Esophagus muscularis mucosa (tissue), 4 donors: Measurements from ENCODE around the gene DHRS4. TPM values are rescaled to one million over a fixed set of nuclear protein-coding genes. Genes with fewer than 3 reads are reported as not detected.

ENCODE experiments used
- DNase-seq: peaks from one replicate; pipeline ENCODE4 v3.0.0-alpha.2; 2017; ENCODE audit errors: extremely low spot score
- H3K27ac ChIP-seq, 4 donors: fragments of 200-600 bp; sonication (generic); replicated peaks in 1 of 4; 1 replicate in 3 of 4; 2 replicates in 1 of 4; pipeline ENCODE4 v1.5.1; 2016 to 2019; ENCODE audit warnings: mild to moderate bottlenecking in 1 of 4
- H3K27me3 ChIP-seq, 4 donors: fragments of 200-600 bp; sonication (generic); one replicate each; pipeline versions ENCODE4 v1.5.1 to v1.6.0; 2016 to 2019
- H3K36me3 ChIP-seq, 4 donors: fragments of 200-600 bp; sonication (generic); one replicate each; pipeline ENCODE4 v1.5.1; 2016 to 2019
- H3K4me1 ChIP-seq, 4 donors: fragments of 200-600 bp; sonication (generic); one replicate each; pipeline ENCODE4 v1.5.1; 2016 to 2019
- H3K4me3 ChIP-seq, 4 donors: fragments of 200-600 bp; sonication (generic); 1 replicate in 2 of 4; 2 replicates in 2 of 4; pipeline ENCODE4 v1.5.1; 2016 to 2019; ENCODE audit warnings: mild to moderate bottlenecking in 4 of 4, moderate library complexity in 1 of 4
- H3K9me3 ChIP-seq, 4 donors: fragments of 200-600 bp; sonication (generic); 1 replicate in 3 of 4; 2 replicates in 1 of 4; pipeline ENCODE4 v1.5.1; 2016 to 2019
- CTCF ChIP-seq, 3 experiments: fragments of 200-600 bp in 2 of 3; fragments of 450-650 bp in 1 of 3; sonication (generic) in 2 of 3; IDR thresholded peaks; one replicate each; pipeline ENCODE4 v1.5.1; 2017 to 2019; ENCODE audit warnings: antibody characterized with exemption in 3 of 3, mild to moderate bottlenecking in 2 of 3, moderate library complexity in 1 of 3
- EP300 ChIP-seq: sonication (generic); formaldehyde crosslinking; IDR thresholded peaks from one replicate; pipeline ENCODE4 v1.6.1; 2017; ENCODE audit warnings: antibody characterized with exemption
- POLR2A ChIP-seq: fragments of 450-650 bp; IDR thresholded peaks from one replicate; pipeline ENCODE4 v1.6.1; 2017; ENCODE audit warnings: antibody characterized with exemption, moderate library complexity, mild to moderate bottlenecking, low read depth
- POLR2AphosphoS5 ChIP-seq, 2 donors: sonication (generic); formaldehyde crosslinking; IDR thresholded peaks; one replicate each; pipeline ENCODE4 v1.6.1; 2017; ENCODE audit warnings: antibody characterized with exemption in 2 of 2
- WGBS: methylation state at CpG from one replicate; pipeline ENCODE4 v1.1.5; 2018; 5-methylcytosine and 5-hydroxymethylcytosine counted together
- intact Hi-C: fragments of 100-400 bp; cut with DNase I; formaldehyde crosslinking; loops from one replicate; pipeline ENCODE4 v1.15.1; 2023
- total RNA-seq, 4 donors: library from RNA; depleted of rRNA; stranded (reverse); fragments of >200 nt; gene quantifications; one replicate each; pipeline versions ENCODE4 v1.1.0 to v1.2.1, GENCODE V29; 2016

The DHRS4 gene
- total RNA-seq, 4 donors from 2014 or later = 37.1 to 54.4 (median 46.3) TPM

- H3K36me3 ChIP-seq = no peaks in the 10 kb centered on the region
- intact Hi-C loops = loop anchor here (5.0 kb wide), 1 partner anchor 301 kb away; no protein-coding TSS in a partner anchor
- H3K4me1 ChIP-seq = peaks cover 0 to 19% (median 15%) of the 10 kb centered on the region in 4 donors
- DNase-seq = no peak
- no peak overlapping the region for H3K4me3 ChIP-seq
- H3K27ac ChIP-seq = no peak overlapping the region
- WGBS = 64% methylated on average over 4 of the region's 4 CpGs
- H3K9me3 ChIP-seq = no peaks in the 10 kb centered on the region
- no peaks in the 10 kb centered on the region for H3K27me3 ChIP-seq
- TF ChIP-seq CTCF (IDR thresholded peaks at IDR 0.05) = no peak
- no peak for TF ChIP-seq POLR2AphosphoS5 (IDR thresholded peaks at IDR 0.05)
- TF ChIP-seq EP300 = no peak
- no peak for TF ChIP-seq POLR2A
Observed at GRCh38 chr14:23933108-23933741, 20.3 kb upstream of the DHRS4 start.

DNA sequence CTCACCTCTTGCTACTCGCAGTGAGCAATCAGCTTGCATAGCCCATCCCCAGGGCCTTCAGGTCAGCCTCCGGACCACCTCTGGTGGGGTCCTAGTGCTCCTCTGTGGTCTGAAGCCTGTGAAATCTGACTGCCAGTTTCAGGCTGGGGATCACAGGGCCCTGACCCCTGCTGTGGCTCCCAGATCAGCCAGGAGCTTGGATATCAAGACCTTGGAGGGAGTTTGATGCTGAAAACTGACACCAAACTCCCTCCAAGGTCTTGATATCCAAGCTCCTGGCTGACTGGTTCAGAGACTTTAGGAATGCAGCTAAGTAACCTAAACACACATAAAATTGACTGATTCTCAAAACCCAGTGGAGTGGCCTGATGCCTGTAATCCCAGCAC lies 19.8 kb upstream of the DHRS4 start:
- WGBS = 68% methylated on average over 2 of the region's 2 CpGs
- Histone ChIP-seq H3K9me3 (no peaks in the 10 kb centered on the region), H3K27ac (no peak overlapping the region), H3K4me1 (peaks cover 0 to 19% (median 15%) of the 10 kb centered on the region in 4 donors), H3K36me3 (no peaks in the 10 kb centered on the region), H3K4me3 (no peak overlapping the region), H3K27me3 (no peaks in the 10 kb centered on the region)
- intact Hi-C loops = loop anchor here (5.0 kb wide), 1 partner anchor 301 kb away; no protein-coding TSS in a partner anchor
- DNase-seq = no peak
- TF ChIP-seq CTCF (IDR thresholded peaks at IDR 0.05) (no peak), POLR2AphosphoS5 (IDR thresholded peaks at IDR 0.05) (no peak), POLR2A (no peak), EP300 (no peak)

GRCh38 chr14:23935158-23935557 lies 18.4 kb upstream of the DHRS4 start:
- 79% methylated on average over 1 of the region's 1 CpG for WGBS
- DNase-seq = no peak
- Histone ChIP-seq H3K4me3 (no peak overlapping the region), H3K4me1 (peaks cover 0 to 11% (median 9%) of the 10 kb centered on the region in 4 donors), H3K27ac (no peak overlapping the region), H3K9me3 (no peaks in the 10 kb centered on the region), H3K27me3 (no peaks in the 10 kb centered on the region), H3K36me3 (peaks cover under 1 to 10% (median 5%) of the 10 kb centered on the region in 4 donors)
- intact Hi-C loops = no loop called here
- TF ChIP-seq POLR2AphosphoS5 (IDR thresholded peaks at IDR 0.05) (no peak), POLR2A (no peak), CTCF (IDR thresholded peaks at IDR 0.05) (no peak), EP300 (no peak)

DNA sequence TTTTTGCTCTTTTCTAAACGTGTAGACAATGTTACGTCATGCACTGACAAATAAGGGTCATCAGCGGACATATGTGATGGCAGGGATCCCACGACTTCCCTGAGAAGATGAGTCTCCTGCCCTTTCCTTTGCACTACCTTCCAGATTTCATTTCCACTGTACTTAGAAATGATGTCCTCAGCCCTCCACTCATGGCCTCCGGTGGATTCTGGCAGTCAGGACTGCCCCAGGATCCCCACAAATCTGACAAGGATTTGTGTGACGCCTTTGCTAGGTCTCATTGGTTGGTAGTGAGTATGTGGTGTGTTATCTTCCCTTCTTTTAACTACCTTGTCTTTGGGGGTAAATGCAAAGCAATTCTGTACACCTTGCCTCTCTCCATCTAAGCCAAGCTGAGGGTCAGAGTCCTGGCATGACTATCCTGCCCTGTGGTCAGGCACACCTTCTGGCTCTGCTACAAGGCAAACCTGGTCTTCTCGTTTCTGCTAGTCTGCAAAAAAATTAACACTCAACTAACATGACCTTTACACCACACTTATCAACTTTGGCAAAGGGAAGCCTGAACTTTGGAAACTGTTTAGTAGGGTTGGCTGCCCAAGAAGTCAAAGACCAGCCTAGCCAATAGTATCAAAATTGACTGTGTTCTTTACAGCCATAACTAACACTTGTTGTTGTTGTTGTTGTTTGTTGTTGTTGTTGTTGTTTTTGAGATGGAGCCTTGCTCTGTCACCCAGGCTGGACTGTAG lies 17.3 kb upstream of the DHRS4 start:
- H3K9me3 ChIP-seq = no peaks in the 10 kb centered on the region
- H3K27me3 ChIP-seq = no peaks in the 10 kb centered on the region
- H3K36me3 ChIP-seq = peaks cover 9 to 21% (median 13%) of the 10 kb centered on the region in 4 donors
- intact Hi-C loops = no loop called here
- H3K4me3 ChIP-seq = no peak overlapping the region
- H3K27ac ChIP-seq = no peak overlapping the region
- no peak for DNase-seq
- WGBS = 81% methylated on average over 7 of the region's 7 CpGs
- H3K4me1 ChIP-seq = peaks cover 0 to under 1% (median under 1%) of the 10 kb centered on the region in 4 donors
- TF ChIP-seq POLR2AphosphoS5 (IDR thresholded peaks at IDR 0.05) = no peak

GRCh38 chr14:23937203-23937602 lies 16.4 kb upstream of the DHRS4 start:
- H3K27ac ChIP-seq = no peak overlapping the region
- no peak for TF ChIP-seq EP300
- no peak for TF ChIP-seq POLR2A
- TF ChIP-seq CTCF (IDR thresholded peaks at IDR 0.05) = no peak
- no peak for TF ChIP-seq POLR2AphosphoS5 (IDR thresholded peaks at IDR 0.05)
- intact Hi-C loops = no loop called here
- WGBS = 73% methylated on average over 2 of the region's 2 CpGs
- H3K36me3 ChIP-seq = peaks cover 9 to 28% (median 13%) of the 10 kb centered on the region in 4 donors
- H3K4me3 ChIP-seq = no peak overlapping the region
- H3K4me1 ChIP-seq = no peaks in the 10 kb centered on the region
- no peaks in the 10 kb centered on the region for H3K27me3 ChIP-seq
- H3K9me3 ChIP-seq = no peaks in the 10 kb centered on the region
- no peak for DNase-seq
